GM21717 (cell line): Measurements from ENCODE around the gene ARMC8.

Source experiments
- ATAC-seq: cut with Tn5 transposase; IDR thresholded peaks from one replicate; pipeline ENCODE4 v1.9.1; 2021; ENCODE audit warnings: mild to moderate bottlenecking, moderate library complexity; ENCODE audit not compliant: unreplicated experiment

The ARMC8 gene

DNA sequence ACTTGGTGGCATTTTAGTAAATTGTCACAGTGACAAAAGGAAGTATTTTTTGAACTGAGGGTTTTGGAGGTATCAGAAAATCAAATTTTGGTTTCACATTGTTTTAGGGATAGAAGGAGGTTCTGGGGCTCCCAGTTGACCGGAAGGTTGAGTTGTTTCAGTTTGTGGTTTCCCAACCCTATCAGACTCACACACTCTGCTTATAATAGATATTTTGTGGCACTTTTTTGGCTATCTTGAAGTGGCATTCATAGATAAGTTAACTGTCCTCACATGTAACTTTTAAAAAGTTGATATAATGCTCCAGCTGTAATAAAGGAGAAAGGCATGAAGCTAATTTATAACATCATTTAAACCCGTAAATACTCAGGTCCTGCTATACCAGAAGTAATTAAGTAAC, 12.8 kb downstream of the ARMC8 start:
- ATAC-seq = no peak

DNA sequence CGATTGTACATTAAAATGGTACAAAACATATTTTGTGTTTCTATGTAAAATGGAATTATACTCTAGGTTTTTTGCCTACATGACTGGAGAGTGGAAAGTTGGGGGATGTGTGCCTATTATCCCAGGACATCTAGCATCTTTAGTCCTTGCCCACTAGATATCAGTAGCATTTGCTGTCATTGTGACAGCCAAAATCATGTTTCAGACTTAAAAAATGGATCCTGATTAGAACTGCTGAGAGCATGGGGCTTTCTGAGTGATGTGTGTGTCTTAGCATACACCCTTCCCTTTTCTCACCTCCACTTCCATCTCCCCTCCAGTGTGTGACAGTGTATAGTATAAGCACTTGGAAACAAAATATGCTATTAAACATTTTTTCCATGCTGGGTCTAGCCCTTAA, 13.3 kb downstream of the ARMC8 start:
- ATAC-seq = no peak

DNA sequence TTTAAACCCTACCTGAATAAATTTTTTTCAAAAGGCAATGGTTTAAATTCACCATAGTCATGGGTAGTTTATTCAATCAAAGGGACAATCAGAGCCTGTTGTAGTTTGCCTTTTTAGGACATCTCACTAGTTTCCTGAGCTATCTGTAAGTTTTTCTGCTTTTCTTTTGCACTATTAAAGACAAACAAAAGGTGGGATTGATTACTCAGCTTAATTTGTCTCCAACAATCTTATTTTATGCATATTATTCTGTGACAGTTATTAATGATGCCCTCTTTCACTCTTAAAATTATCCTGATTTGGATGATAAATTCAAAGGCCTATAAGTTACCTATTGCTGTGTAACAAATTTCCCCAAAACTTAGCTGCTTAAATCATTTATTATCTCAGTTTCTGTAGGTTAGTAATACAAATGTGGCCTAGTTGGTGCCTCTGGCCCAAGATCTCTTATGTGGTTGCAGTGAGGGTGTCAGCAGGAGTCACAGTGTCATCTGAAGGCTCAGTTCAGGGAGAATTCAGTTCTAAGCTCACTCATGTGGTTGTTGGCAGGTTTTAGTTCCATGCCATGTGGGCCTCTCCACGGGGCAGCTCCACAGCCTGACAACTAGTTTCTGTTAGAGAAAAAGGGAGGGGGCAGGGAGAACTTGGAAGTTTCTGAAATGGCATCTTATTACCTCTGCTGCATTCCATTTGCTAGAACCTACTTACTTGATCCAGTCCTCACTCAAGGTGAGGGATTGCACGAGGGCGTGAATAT, 16.0 kb downstream of the ARMC8 start:
- ATAC-seq = no peak

DNA sequence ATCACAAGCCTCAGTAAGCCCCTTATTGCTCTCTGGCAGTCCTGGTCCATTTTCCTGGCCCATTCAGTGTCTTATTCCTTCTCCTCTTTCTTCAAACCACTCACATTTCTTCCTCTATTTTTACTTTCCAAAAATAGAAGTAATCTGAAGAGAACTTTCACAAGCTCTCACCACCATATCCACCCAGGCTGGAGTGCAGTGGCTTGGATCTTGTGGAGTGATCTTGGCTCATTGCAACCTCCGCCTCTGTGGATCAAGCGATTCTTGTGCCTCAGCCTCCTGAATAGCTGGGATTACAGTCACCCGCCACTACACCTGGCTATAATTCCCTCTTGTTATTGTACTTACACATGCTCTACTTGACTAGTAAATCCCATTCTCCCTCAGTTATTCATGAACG, 16.8 kb downstream of the ARMC8 start:
- no peak for ATAC-seq

DNA sequence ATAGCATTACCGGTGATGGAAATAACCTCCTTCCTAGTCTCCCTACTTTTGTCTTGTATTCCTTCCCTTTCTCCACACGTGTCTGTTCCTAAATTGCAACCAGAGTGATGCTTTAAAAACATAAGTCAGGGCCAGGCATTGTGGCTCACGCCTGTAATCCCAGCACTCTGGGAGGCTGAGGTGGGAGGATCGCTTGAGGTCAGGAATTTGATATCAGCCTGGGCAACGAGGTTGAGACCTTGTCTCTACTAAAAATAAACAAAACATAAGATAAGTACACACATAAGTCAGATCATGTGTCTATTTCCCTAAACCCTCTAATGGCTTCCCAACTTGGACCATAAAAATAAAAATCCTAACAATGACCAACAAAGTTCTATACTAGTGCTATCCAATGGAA, 18.4 kb downstream of the ARMC8 start:
- no peak for ATAC-seq

DNA sequence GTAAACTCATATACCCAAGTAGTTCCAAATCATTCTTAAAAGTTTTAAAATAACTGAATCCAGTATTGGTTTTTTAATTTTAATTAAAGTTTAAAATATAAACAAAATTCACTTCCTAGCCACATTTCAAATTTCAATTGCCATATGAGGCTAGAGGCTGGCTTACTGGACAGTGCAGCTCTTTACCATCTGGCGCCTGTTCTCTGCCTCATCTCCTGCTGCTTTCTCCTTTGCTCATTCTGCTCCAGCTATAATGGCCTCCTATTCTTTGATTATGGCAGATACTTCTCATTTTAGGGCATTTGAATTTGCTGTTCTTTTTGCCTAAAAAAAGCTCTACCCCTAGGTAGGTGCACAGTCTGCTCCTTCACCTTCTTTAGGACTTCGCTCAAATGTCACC, 19.1 kb downstream of the ARMC8 start:
- ATAC-seq = no peak

DNA sequence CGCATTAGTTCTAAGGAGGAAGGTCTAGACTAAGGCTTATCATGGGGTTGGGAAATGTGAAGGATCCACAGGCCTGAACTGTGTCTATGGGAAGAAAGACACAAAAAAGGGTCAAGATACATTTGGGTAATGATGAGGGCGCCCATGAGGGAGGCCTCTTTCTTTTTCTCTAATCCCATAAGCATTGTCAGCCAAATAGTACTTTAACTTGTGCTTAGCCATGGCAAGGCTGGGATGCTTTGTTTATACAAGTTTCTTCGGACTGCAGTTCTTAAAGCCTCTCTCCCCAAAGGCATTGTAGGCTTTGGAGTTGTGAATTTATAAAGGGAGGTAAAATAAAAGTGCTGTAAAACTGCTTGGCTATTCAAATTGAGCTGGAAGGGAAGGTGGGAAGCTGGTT, 23.4 kb downstream of the ARMC8 start:
- no peak for ATAC-seq

DNA sequence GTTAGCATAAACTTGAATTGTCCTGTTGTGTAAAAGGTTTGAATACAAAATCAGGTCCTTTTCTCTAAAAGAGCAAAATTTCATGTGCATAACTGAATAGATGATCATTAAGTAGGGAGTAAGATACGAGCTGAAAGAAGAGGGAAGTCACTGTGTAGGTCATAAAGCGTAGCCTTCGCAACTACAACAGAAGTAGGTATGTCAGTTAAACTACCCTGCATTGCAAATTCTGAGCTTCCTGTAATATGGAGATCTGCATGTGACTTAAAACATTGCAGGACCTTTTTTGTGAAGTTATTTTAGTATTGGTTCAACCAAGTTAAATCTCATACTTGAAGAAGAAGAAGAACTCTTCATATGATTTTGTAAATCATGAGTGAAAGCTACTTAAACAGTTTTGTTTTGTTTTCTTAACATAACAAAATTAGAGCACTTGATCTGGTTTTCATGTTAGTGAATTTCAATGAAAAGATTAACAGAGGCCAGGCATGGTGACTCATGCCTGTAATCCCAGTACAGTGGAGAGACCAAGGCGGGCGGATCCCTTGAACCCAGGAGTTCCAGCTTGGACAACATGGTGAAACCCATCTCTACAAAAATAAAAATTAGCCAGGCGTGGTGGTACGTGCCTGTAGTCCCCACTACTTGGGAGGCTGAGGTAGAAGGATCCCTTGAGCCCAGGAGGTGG, 26.4 kb downstream of the ARMC8 start:
- ATAC-seq = no peak

DNA sequence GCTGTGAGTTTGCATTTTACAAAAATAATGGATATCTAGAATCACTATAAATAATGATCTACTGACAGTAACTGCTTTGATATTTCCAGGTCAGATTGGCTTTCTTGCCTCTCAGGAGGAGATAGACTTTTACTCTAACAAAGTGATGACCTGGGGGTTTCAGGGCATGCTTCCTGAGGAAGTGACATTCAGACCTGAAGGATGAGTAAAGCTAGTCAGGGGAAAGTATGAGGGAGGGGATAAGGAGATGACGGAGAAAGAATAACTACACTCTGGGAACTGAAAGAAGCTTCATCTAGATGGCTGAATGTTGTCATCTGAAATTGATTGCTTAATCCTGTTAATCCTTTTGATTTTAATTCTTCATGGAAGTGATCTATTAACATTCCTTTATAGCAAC, 32.2 kb downstream of the ARMC8 start:
- no peak for ATAC-seq

DNA sequence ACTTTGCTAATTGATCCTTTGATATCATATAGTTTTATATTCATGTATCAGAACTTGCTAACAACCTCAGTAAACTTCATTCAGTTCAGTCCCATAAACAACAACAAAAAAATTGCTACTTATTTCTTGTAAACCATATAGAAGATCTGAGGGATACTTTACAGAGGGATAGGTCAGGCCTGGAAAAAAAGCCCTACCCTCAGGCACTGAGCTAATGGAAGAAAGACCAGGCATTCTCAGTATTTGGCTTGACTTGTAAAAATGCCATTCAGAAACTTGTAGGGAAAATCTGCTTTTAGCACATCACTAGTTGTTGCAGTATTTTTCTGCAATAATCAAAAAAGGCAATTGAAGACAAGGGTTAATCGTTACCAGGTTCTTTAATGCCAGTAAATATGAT, 33.1 kb downstream of the ARMC8 start:
- ATAC-seq = no peak

DNA sequence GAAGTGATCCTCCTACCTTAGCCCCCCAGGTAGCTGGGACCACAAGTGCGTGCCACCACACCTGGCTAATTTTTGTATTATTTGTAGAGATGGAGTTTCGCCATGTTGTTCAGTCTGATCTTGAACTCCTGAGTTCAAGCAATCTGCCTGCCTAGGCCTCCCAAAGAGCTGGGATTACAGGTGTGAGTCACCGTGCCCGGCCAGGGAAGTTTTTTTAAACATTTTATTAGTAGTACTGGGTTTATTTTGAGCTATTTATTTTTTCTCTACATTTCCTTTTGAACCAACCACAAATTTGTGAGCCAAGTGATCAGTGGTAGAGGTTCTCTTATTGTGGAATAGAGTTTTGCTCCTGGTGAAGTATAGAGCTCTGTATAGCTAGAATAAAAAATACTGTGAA, 33.7 kb downstream of the ARMC8 start:
- no peak for ATAC-seq

DNA sequence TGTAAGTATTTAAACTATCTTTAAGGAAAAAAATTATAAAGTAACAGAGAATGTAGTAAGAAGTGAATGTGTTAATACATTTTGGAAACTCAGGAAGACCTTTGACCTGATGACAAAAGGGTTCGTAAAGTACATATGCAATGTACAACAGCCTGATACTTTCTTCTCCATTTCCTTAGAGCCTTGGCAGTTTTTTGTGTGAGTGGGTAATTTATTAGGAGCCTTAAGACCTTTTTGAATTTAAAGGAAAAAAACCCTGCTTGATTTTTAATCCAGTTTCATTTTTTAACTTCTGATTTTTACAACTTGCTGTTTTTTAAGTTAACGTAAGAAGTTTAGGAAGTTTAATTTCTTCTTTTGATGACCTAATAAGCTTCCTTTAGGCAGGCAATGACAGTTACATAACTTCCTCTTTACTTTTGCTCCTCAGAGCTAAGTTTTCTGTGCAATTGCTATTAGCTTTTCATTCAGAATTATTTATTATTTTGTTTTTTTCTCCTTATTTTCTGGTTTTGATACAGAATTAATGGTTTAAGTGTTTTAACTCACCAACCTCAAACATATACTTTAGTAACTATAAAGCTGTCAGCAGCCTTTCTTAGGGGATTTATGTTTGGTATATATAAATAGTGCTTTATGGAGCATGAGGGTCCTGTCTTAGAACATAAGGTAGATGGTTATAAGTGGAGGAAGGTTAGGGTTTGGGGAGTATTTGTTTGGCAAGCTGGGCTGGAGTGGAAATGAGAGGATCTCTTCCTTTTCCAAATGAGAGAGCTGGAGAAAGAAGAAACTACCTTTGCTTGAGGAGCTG, 35.2 kb downstream of the ARMC8 start:
- ATAC-seq = no peak

DNA sequence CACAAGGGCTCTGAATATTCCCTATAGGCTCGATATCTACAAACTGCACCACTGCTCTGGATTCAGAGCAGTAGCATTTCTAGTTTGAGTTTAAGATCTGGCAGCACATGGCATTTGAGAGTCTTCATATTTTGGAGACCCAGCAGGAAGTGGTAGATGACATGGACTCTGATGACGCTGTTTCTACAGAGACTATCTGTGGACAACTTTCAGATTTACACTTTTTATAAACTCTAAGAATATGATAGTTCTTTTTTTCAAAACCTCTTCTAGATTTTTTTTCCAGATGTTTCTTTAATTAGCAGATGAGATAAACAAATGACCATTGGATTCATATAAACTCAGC, 35.8 kb downstream of the ARMC8 start:
- no peak for ATAC-seq

DNA sequence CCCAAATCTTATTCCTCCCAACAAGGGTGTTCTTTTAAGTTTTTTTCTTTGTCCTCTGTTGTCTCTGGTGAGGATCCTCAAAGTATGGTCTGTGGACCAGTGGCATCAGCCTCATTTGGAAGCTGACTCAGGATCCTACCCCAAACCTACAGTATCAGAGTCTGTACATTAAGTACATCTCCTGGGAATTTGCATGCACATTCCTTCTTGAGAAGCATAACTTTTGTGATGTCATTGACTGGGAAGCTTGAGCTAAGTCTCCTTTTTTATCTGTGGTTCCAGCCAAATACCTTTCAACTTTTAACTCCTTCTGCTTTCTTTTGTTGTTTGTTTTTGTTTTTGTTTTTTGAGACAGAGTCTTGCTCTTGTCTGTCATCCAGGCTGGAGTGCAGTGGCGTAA, 40.5 kb downstream of the ARMC8 start:
- ATAC-seq = no peak

DNA sequence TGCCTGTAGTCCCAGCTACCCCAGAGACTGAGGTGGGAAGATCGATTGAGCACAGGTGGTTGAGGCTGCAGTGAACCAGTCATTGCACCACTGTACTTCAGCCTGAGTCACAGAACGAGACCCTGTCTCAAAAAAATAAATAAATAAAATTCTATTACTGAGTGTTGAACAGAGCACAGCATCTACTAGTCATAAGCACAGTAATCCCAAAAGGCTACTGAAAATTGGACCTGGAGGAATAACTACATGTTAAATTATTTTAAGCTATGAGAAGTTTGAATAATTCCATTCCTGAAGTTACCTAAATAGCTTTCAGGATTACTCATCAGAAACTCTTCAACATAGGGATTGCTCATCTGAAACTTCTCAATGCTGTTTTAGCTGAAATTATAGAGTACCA, 43.4 kb downstream of the ARMC8 start:
- ATAC-seq = no peak

DNA sequence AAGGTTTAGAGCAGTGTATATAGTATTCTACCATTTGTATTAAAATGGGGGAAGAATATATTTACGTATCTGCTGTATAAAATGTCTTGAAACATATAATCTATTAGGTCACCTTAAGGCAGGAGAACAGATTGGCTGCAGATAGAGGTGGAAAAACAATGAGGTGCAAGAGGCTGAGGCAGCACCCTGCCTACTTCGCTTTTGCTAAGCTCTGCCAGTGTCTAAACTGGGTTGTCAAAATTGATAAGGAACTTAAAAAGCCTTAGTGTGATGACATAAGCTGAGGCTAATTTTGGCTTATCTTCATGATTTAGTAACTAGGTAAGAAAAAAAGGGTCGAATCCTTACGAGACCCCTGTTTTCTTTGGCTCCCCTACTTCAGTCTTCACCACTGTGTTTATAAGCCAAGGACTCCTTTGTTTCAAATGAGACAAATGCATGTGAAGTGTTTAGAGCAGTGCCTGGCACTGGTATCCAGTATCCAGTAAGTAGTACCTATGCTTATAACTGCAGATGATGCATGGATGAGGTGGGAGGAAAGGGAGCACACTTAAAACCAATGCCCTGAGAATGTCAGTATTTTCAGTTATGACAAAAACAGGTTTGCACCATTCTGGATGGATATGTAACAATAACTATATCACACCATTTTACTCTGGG, 45.7 kb downstream of the ARMC8 start:
- no peak for ATAC-seq

DNA sequence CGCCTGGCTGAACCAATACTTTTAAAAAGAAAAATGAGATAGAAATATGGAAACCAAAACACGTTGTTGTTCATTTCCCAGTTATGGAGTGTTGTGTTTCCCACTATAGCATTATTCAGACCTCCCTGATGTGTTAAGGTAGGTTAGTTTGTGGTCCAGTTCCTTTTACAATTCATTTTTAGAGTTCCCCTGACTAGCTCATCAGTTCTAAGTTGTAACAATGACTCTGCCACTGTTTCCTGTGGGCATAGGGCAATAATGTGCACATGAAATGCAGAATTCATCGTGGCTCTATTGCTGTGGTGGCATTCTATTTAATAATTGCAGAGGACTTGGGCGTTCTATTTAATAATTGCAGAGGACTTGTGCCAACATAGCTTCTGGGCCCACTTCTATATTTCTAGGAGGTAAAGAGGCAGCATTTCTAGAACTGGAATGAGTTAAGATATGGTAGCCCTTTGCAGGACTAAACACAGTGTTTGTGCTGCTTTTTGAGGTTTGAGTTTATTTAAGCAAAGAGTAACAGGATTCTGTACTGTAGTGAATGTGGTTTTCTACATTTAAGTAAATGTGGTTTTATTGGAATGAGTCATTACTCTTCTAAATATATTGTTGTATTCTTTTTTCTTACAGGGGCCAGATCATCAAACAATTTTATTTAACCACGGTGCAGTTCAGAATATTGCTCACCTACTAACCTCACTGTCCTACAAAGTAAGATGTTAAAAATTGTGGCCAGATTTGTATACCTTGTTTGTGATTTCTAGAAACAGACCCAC, 47.5 kb downstream of the ARMC8 start:
- no peak for ATAC-seq

DNA sequence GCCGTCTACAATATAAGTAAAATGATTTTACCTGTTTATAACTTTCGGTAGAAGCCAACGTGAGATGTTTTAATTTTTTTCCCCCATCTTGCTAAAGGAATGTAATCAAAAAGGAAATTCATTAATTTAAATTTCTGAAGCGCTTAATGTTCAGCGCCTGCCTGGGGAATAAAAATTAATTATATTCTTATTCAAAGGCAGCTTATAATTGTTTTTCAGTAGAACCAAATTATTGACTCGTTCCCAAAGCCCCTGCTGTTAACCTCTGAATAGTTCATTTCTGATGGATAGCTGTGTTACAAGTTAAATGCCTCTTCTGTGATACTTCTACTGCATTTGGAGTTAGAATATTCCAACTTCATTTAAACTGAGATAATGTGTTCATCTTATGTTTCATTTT, 51.6 kb downstream of the ARMC8 start:
- ATAC-seq = no peak

DNA sequence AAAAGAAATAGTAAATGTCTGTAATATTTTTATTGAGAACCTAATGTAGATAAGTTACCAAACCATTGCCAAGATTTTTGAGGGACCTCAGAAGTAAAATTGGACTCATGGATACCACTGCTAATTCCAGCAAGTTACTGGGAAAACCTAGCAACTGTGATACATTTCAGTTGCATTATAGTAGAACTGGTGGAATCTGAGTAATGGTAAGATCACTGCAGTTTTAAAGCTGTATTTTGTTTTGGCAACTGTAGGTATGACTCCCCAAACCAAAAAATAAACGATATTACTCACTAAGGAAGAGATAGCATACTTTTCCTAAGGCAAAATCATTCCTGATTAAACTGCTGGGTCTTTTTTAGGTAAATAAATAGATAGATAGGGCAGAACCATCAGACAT, 54.0 kb downstream of the ARMC8 start:
- ATAC-seq = no peak

DNA sequence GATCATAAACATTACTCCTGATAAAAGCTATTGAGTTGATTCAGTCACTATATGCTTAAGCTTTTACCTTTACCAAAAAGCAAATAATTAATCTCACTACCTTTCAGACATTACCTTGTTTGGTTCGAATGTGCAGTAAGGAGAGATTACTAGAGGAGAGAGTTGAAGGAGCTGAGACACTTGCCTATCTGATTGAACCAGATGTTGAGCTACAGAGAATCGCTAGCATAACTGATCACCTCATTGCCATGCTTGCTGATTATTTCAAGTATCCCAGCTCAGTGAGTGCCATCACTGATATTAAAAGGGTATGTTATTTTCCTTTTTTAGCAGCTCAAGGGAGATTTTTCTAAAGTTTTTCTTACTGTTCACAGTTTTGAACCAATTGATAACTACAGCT, 54.6 kb downstream of the ARMC8 start:
- ATAC-seq = no peak

DNA sequence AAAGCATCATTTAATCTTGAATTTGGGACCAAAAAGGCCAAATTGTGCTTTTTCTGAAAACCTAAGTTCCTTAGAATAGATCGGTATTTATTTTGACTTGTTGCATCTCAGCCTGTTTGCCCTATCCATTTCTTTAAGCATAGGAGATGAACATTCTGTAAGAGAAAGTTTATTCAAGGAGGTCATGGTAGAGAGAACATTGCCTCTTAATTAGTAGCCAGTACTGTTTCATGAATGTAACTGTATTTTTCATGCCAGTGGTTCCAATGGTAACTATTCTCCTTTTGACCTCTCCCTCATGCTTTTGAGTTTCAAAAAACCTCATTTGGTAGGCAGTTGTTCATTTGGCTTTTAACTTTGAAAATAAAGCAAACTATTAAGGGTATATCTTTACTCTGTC, 55.4 kb downstream of the ARMC8 start:
- no peak for ATAC-seq
